ENCODE results near the gene SERPINB6.
"Not testable (repeated sequence)": the region's sequence is repeated elsewhere in the genome, so short reads cannot be mapped to it uniquely, and the experiment has no call there.

SERPINB6 gene

GRCh38 chr6:2939315-2940009 lies 31.9 kb downstream of the SERPINB6 start:
- DNase-seq (ENCODE audit: low read depth in 2 of 2), result no peak

GRCh38 chr6:2938632-2939083 lies 32.7 kb downstream of the SERPINB6 start:
- no peak for DNase-seq (ENCODE audit: low read depth in 2 of 2)

GRCh38 chr6:2938004-2938631 lies 33.2 kb downstream of the SERPINB6 start:
- no peak for DNase-seq (ENCODE audit: low read depth in 2 of 2)

GRCh38 chr6:2937627-2938003 lies 33.8 kb downstream of the SERPINB6 start:
- no peak for DNase-seq (ENCODE audit: low read depth in 2 of 2)

GRCh38 chr6:2935566-2936291 lies 35.6 kb downstream of the SERPINB6 start:
- DNase-seq (ENCODE audit: low read depth in 2 of 2), result no peak

- no peak for DNase-seq (ENCODE audit: low read depth in 2 of 2)
These were observed 37.3 kb downstream of the SERPINB6 start for GRCh38 chr6:2934057-2934456.

GRCh38 chr6:2932911-2933310 lies 38.5 kb downstream of the SERPINB6 start:
- DNase-seq (ENCODE audit: low read depth in 2 of 2), result not testable (repeated sequence)

- peak; percentile 71 to 74 for DNase-seq (ENCODE audit: low read depth in 2 of 2)
These were observed 39.2 kb downstream of the SERPINB6 start for GRCh38 chr6:2931970-2932748.

- DNase-seq (ENCODE audit: low read depth in 2 of 2), result no peak
These were observed 40.3 kb downstream of the SERPINB6 start for GRCh38 chr6:2931055-2931454.

GRCh38 chr6:2927931-2928330 lies 43.4 kb downstream of the SERPINB6 start:
- DNase-seq (ENCODE audit: low read depth in 2 of 2), result not testable (repeated sequence)

GRCh38 chr6:2925842-2926747 lies 45.3 kb downstream of the SERPINB6 start:
- DNase-seq (ENCODE audit: low read depth in 2 of 2), result not testable (repeated sequence)

GRCh38 chr6:2921520-2922115 lies 49.7 kb downstream of the SERPINB6 start:
- DNase-seq (ENCODE audit: low read depth in 2 of 2), result no peak

- DNase-seq (ENCODE audit: low read depth in 2 of 2), result no peak
These were observed 50.7 kb downstream of the SERPINB6 start for GRCh38 chr6:2920671-2921112.

GRCh38 chr6:2919886-2920285 lies 51.5 kb downstream of the SERPINB6 start:
- DNase-seq (ENCODE audit: low read depth in 2 of 2), result no peak

- DNase-seq (ENCODE audit: low read depth in 2 of 2), result no peak
These were observed 52.0 kb downstream of the SERPINB6 start for GRCh38 chr6:2919401-2919800.

GRCh38 chr6:2918936-2919335 lies 52.4 kb downstream of the SERPINB6 start:
- no peak for DNase-seq (ENCODE audit: low read depth in 2 of 2)

- no peak for DNase-seq (ENCODE audit: low read depth in 2 of 2)
These were observed 53.4 kb downstream of the SERPINB6 start for GRCh38 chr6:2917801-2918445.

GRCh38 chr6:2917065-2917464 lies 54.3 kb downstream of the SERPINB6 start:
- DNase-seq (ENCODE audit: low read depth in 2 of 2), result no peak

- DNase-seq (ENCODE audit: low read depth in 2 of 2), result no peak
These were observed 55.0 kb downstream of the SERPINB6 start for GRCh38 chr6:2916158-2916925.
